ENCODE data around the gene LIPC.

- TF ChIP-seq CTCF (IDR thresholded peaks at IDR 0.05; ENCODE audit: borderline replicate concordance, extremely low read depth, low read length, poor library complexity, severe bottlenecking), result no peak
- no peak for TF ChIP-seq EZH2 (IDR thresholded peaks at IDR 0.05; ENCODE audit: borderline replicate concordance, low read depth, low read length, severe bottlenecking)
Measured at GRCh38 chr15:58490888-58491473, 59.2 kb downstream of the LIPC start.

All from DND-41 (cell line).